GM12892 (cell line): ENCODE data around the gene PDE3A.

Experiments
- POLR2A ChIP-seq: IDR thresholded peaks from 2 replicates; pipeline ENCODE4 v1.6.1; 2011; ENCODE audit warnings: low read depth, low read length, control low read depth
- POLR2AphosphoS5 ChIP-seq: IDR thresholded peaks from 2 replicates; pipeline ENCODE4 v1.6.1; 2011; ENCODE audit warnings: low read depth, low read length, control low read depth
- TAF1 ChIP-seq: IDR thresholded peaks from 2 replicates; pipeline ENCODE4 v1.6.1; 2011; ENCODE audit warnings: low read depth, mild to moderate bottlenecking, control low read depth, low read length, borderline replicate concordance

- no peak for TF ChIP-seq POLR2AphosphoS5
- no peak for TF ChIP-seq POLR2A
- TF ChIP-seq TAF1, result no peak
Observed at GRCh38 chr12:20434996-20435395, 66.7 kb downstream of the PDE3A start.
